ENCODE measurements around the gene ING2.

- TF ChIP-seq CTCF (IDR thresholded peaks at IDR 0.05) (no peak), POLR2A (IDR thresholded peaks at IDR 0.05) (no peak)
Measured at GRCh38 chr4:183458005-183458404, 46.9 kb upstream of the ING2 start.
